H1 (cell line): ENCODE measurements around the gene RARRES1. TPM values are rescaled to one million over a fixed set of nuclear protein-coding genes. Genes with fewer than 3 reads are reported as not detected.

Experiments
- ATF3 ChIP-seq: IDR thresholded peaks from 2 replicates; pipeline ENCODE4 v1.6.1; 2011; ENCODE audit warnings: low read depth, mild to moderate bottlenecking, low read length; ENCODE audit not compliant: insufficient read depth
- CHD1 ChIP-seq: IDR thresholded peaks from 2 replicates; pipeline ENCODE4 v1.6.1; 2012; ENCODE audit warnings: low read depth, low read length, improper control_type of control experiment
- CHD7 ChIP-seq: fragments of 300-600 bp; sonication (generic); IDR thresholded peaks from 2 replicates; pipeline ENCODE4 v1.7.1; 2012; ENCODE audit warnings: low read length, moderate library complexity, mild to moderate bottlenecking, inconsistent platforms; ENCODE audit not compliant: insufficient replicate concordance
- POLR2A ChIP-seq, 2 experiments: IDR thresholded peaks; 1 replicate in 1 of 2; 2 replicates in 1 of 2; pipeline ENCODE4 v1.6.1; 2011; ENCODE audit warnings: low read depth in 2 of 2, low read length in 2 of 2, mild to moderate bottlenecking in 2 of 2; ENCODE audit errors: control extremely low read depth in 1 of 2
- SIN3A ChIP-seq, 2 experiments: IDR thresholded peaks in 1 of 2; conservative IDR thresholded peaks in 1 of 2; 2 replicates each; pipeline ENCODE4 v1.6.1; 2011 to 2012; ENCODE audit warnings: low read length in 2 of 2, improper control_type of control experiment in 1 of 2, low read depth in 1 of 2, mild to moderate bottlenecking in 1 of 2
- SIX5 ChIP-seq: IDR thresholded peaks from 2 replicates; pipeline ENCODE4 v1.6.1; 2011; ENCODE audit warnings: mild to moderate bottlenecking, low read depth, low read length
- TAF7 ChIP-seq: optimal IDR thresholded peaks from 2 replicates; pipeline ENCODE3; 2011; ENCODE audit warnings: low read depth, mild to moderate bottlenecking, inconsistent platforms, low read length, moderate library complexity, borderline replicate concordance
- polyA plus RNA-seq, 7 experiments: library from polyadenylated mRNA; depleted of rRNA in 3 of 7; stranded (reverse) in 5 of 7; unstranded in 2 of 7; fragments of >200 nt in 5 of 7; fragments of 200-250 nt in 2 of 7; gene quantifications; 1 replicate in 5 of 7; 2 replicates in 1 of 7; 4 replicates in 1 of 7; pipeline versions ENCODE4 v1.2.1 to v1.2.3, GENCODE V29; 2011 to 2013; ENCODE audit warnings: missing spikeins in 2 of 7, mixed read lengths in 2 of 7
- total RNA-seq: library from RNA; stranded (reverse); fragmentation: NEBNext Ultra II Directional; extraction: Animal tissue kit (Norgen Biotek cat#: 25700); gene quantifications from 2 replicates; pipeline ENCODE4 v1.2.1, GENCODE V29; 2021
- TF ChIP-seq, protein P1 (sequence below): IDR thresholded peaks from 2 replicates; pipeline ENCODE4 v1.6.1; 2011; ENCODE audit warnings: low read length, improper control_type of control experiment

Gene RARRES1
- total and polyA plus RNA-seq, 2 of the 8 experiments (the other 6 are each of a cell fraction or from before 2014, with no cell fraction given), result 0.26 to 0.71 TPM

DNA sequence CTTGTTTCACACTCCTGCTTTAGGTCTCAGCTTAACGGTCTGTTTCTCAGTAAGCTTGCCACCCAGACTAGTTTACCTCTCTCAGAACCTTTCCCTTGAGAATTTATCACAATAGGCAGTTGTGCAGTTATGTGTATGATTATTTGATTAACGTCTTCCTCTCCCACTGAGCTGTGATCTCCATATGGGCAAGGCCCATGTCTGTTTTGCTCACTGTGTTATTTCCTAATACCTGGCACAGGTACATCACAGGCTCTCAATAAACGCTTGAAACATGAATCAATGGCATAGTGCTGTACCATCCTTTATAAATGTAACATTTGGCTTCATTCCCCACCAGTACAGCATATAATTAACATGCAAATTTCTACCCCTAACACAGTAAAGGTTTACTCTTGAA, 29.1 kb upstream of the RARRES1 start (continued):
- TF ChIP-seq CHD7, result no peak
- TF ChIP-seq, protein P1, sequence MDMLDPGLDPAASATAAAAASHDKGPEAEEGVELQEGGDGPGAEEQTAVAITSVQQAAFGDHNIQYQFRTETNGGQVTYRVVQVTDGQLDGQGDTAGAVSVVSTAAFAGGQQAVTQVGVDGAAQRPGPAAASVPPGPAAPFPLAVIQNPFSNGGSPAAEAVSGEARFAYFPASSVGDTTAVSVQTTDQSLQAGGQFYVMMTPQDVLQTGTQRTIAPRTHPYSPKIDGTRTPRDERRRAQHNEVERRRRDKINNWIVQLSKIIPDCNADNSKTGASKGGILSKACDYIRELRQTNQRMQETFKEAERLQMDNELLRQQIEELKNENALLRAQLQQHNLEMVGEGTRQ, result no peak
- no peak for TF ChIP-seq SIN3A (conservative IDR thresholded peaks at IDR 0.05 in 1 of 2, IDR thresholded peaks at IDR 0.05 in 1 of 2; ENCODE audit: low read depth in 1 of 2, low read length in 2 of 2)
- no peak for TF ChIP-seq SIX5
- TF ChIP-seq POLR2A (IDR thresholded peaks at IDR 0.05; ENCODE audit: control extremely low read depth in 1 of 2, low read depth in 2 of 2, low read length in 2 of 2), result no peak
- no peak for TF ChIP-seq CHD1
- no peak for TF ChIP-seq ATF3
- no peak for TF ChIP-seq TAF7
